Upper lobe of left lung (tissue), 6 donors: Measurements from ENCODE around the gene FLAD1. TPM values are rescaled to one million over a fixed set of nuclear protein-coding genes. Genes with fewer than 3 reads are reported as not detected.

Source experiments
- ATAC-seq, 2 donors: fragments of 200-7000 bp; cut with Tn5 transposase; one replicate each; pipeline ENCODE4 v1.9.1; 2022; ENCODE audit warnings: mild to moderate bottlenecking in 2 of 2, moderate library complexity in 2 of 2; ENCODE audit not compliant: low FRiP score in 2 of 2
- DNase-seq, 2 donors: peaks; one replicate each; pipeline ENCODE4 v3.0.0-alpha.2; 2019 to 2020
- H3K27ac ChIP-seq, 4 donors: fragments of 200-600 bp; sonication (generic); one replicate each; pipeline ENCODE4 v1.5.1; 2016 to 2019
- H3K27me3 ChIP-seq, 4 donors: fragments of 200-600 bp; sonication (generic); one replicate each; pipeline ENCODE4 v1.5.1; 2017 to 2019
- H3K36me3 ChIP-seq, 4 donors: fragments of 200-600 bp; sonication (generic); one replicate each; pipeline ENCODE4 v1.5.1; 2016 to 2019
- H3K4me1 ChIP-seq, 4 donors: fragments of 200-600 bp; sonication (generic); one replicate each; pipeline ENCODE4 v1.5.1; 2018 to 2019
- H3K4me3 ChIP-seq, 4 donors: fragments of 200-600 bp; sonication (generic); one replicate each; pipeline ENCODE4 v1.5.1; 2017 to 2019; ENCODE audit warnings: mild to moderate bottlenecking in 2 of 4, moderate library complexity in 1 of 4
- H3K9me3 ChIP-seq, 4 donors: fragments of 200-600 bp; sonication (generic); one replicate each; pipeline ENCODE4 v1.5.1; 2018 to 2019
- EP300 ChIP-seq, 4 donors: sonication (generic); formaldehyde crosslinking; IDR thresholded peaks; one replicate each; pipeline ENCODE4 v1.5.1; 2017; ENCODE audit warnings: antibody characterized with exemption in 4 of 4, control low read depth in 2 of 4
- POLR2A ChIP-seq, 4 donors: fragments of 450-650 bp; IDR thresholded peaks; one replicate each; pipeline ENCODE4 v1.5.1; 2016 to 2017; ENCODE audit warnings: antibody characterized with exemption in 4 of 4, mild to moderate bottlenecking in 2 of 4
- POLR2AphosphoS5 ChIP-seq, 2 donors: sonication (generic); formaldehyde crosslinking; IDR thresholded peaks; one replicate each; pipeline ENCODE4 v1.5.1; 2017; ENCODE audit warnings: antibody characterized with exemption in 2 of 2
- WGBS, 2 donors: methylation state at CpG; one replicate each; pipeline ENCODE4 v1.1.5; 2017 to 2018; 5-methylcytosine and 5-hydroxymethylcytosine counted together
- total RNA-seq, 6 donors: library from RNA; depleted of rRNA in 4 of 6; stranded (reverse); fragments of >200 nt in 4 of 6; gene quantifications; one replicate each; pipeline versions ENCODE4 v1.1.0 to v1.2.1, GENCODE V29; 2016 to 2021
- TF ChIP-seq, protein P1 (sequence below), 6 experiments: fragments of 450-650 bp in 4 of 6; fragments of 200-600 bp in 2 of 6; sonication (generic) in 2 of 6; IDR thresholded peaks; one replicate each; pipeline ENCODE4 v1.5.1; 2016 to 2019; ENCODE audit warnings: antibody characterized with exemption in 6 of 6
- donor health status: DM: no; HTN: no; CAD: no; lungs with moderate emphysema.
- donor health status: DM: no; HTN: yes; CAD: no; lungs with severe emphysema.

Gene FLAD1
- total RNA-seq, 6 donors from 2014 or later: 15.6 to 62.9 (median 29.8) TPM

DNA sequence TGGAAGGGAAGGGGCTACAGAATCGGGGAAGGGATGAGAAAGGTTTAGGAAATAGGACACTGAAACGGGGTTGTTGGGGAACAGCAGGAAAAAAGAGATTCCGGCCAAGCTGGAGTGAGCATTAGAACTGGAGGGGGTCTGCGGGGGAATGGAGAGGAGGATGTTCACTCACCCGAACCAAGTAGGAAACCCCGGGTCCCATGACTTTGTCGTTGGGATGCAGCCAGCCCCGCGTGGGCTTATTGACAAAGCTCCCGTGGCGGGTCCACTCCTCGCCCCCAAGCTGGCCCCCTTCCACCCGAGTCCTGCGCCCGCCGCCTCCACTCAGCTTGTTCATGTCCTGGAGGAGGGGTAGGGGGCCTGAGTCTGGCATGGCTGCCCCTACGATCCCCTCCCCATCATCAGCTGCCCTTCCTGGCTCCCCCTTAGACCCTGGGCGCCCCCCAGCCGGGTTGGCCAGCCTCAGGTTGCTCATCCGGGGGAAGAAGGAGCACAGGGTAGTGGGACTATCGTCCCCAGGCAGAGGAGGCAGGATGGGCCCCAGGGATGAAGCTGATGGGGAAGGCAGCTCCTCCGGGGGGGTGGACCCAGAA, 13.2 kb upstream of the FLAD1 start:
- ATAC-seq (no peak), DNase-seq (peak in 1 of 2 donors; percentile 80)
- H3K27ac ChIP-seq: peak overlapping the region; percentile 97 to 99 (median 98)
- 32 to 33% methylated on average over 16 to 21 of the region's 22 CpGs for WGBS, 2 donors
- peak overlapping the region; percentile 25 to 61 (median 36) for H3K4me3 ChIP-seq
- peaks cover 22 to 45% (median 36%) of the 10 kb centered on the region in 4 donors for H3K36me3 ChIP-seq
- peaks cover 46 to 63% (median 58%) of the 10 kb centered on the region in 4 donors for H3K4me1 ChIP-seq
- H3K27me3 ChIP-seq: no peaks in the 10 kb centered on the region
- H3K9me3 ChIP-seq: no peaks in the 10 kb centered on the region
- TF ChIP-seq EP300 (IDR thresholded peaks at IDR 0.05): no peak
- no peak for TF ChIP-seq POLR2A (IDR thresholded peaks at IDR 0.05)
- TF ChIP-seq POLR2AphosphoS5 (IDR thresholded peaks at IDR 0.05): no peak
- TF ChIP-seq, protein P1, sequence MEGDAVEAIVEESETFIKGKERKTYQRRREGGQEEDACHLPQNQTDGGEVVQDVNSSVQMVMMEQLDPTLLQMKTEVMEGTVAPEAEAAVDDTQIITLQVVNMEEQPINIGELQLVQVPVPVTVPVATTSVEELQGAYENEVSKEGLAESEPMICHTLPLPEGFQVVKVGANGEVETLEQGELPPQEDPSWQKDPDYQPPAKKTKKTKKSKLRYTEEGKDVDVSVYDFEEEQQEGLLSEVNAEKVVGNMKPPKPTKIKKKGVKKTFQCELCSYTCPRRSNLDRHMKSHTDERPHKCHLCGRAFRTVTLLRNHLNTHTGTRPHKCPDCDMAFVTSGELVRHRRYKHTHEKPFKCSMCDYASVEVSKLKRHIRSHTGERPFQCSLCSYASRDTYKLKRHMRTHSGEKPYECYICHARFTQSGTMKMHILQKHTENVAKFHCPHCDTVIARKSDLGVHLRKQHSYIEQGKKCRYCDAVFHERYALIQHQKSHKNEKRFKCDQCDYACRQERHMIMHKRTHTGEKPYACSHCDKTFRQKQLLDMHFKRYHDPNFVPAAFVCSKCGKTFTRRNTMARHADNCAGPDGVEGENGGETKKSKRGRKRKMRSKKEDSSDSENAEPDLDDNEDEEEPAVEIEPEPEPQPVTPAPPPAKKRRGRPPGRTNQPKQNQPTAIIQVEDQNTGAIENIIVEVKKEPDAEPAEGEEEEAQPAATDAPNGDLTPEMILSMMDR (IDR thresholded peaks at IDR 0.05): no peak

DNA sequence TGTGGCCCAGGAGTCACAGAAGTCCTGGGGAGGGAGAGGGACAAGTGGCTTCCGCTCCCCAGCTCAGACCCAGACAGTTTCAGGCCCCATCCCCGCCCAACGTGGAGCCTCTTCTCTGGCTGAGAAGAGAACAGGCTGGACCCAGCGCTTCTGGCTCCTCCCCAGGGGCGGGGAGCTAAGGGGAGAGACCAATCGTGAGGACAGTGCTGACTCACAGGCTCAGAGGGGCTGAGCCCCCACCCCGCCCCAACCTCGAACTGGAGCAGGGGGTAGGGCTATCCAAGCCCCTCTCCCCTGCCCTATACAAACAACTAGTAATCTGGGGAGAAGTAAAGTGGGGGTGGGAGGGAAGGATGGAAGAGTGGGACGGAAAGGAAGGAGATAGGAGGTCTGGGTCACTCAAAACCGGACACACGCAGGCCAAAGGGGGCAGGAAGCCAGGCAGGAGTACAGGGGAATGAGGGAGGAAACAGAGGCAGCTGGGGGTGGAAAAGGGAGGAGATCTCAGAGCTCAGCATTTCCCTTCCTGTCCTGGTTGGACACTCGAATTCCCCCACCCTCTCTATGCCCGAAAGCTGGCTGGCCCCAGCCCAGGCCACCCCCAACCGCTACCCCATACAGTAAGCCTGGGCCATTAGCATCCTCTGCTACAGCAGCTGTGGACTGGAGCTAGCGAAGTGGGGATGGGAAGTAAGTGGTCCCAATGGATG, 12.4 kb upstream of the FLAD1 start, which contains the start of gene SHC1:
Gene SHC1, minus strand, starts transcription at position 117 of the 710 bp plus-strand sequence. CDS start 221 bp downstream, outside the sequence.
- Histone ChIP-seq H3K4me3 (peak within 1 kb of the TSS; percentile 25 to 61 (median 36)), H3K27ac (peak within 1 kb of the TSS; percentile 97 to 99 (median 98)), H3K9me3 (no peaks in the 10 kb centered on the region), H3K36me3 (peaks cover 15 to 37% (median 28%) of the 10 kb centered on the region in 4 donors), H3K27me3 (no peaks in the 10 kb centered on the region), H3K4me1 (peaks cover 46 to 63% (median 58%) of the 10 kb centered on the region in 4 donors)
- 20 to 22% methylated on average over 11 to 15 of the region's 15 CpGs for WGBS, 2 donors
- peak; percentile 70 to 71 for ATAC-seq
- no peak for TF ChIP-seq EP300 (IDR thresholded peaks at IDR 0.05)
- peak in 3 of 4 donors; percentile 39 to 87 (median 77) for TF ChIP-seq POLR2A (IDR thresholded peaks at IDR 0.05)
- peak; percentile 83 to 96 for TF ChIP-seq POLR2AphosphoS5 (IDR thresholded peaks at IDR 0.05)
- TF ChIP-seq, protein P1 (IDR thresholded peaks at IDR 0.05): no peak
- DNase-seq: peak; percentile 84 to 94

DNA sequence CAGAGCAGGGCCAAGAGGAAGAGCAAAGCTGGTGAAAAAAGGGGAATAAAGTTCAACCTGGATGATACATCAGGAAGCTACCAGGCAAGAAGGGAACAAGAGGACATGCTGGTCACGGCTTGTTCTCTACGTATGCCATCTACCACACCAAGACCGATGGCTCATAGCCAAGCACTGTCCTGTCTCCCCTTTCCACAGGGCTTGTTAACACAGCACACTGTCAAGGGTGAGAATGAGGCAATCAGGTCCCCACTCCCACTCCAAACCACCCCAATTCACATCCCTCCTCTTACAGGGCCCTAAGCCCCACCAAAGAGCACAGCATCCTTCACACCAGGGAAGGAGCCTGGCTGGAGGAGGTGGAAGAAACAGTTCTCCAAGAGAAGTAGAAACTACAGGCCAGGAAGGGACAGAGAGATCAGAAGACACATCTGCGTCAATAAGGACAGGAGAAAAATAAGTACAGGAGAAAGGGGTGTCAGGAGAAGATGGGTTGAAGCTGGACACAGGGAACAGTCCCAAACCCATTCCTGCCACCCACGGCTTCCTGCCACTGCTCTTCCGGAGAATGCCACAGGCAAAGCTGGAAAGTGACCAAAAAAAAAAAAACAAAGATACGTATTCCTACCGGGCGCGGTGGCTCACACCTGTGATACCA, 11.7 kb upstream of the FLAD1 start:
- no peaks in the 10 kb centered on the region for H3K9me3 ChIP-seq
- WGBS, 2 donors: 34 to 44% methylated on average over 10 of the region's 10 CpGs
- peak in 1 of 4 donors; percentile 16 for TF ChIP-seq EP300 (IDR thresholded peaks at IDR 0.05)
- TF ChIP-seq, protein P1 (IDR thresholded peaks at IDR 0.05): no peak
- ATAC-seq (no peak), DNase-seq (peak in 1 of 2 donors; percentile 68)
- H3K36me3 ChIP-seq: peaks cover 9 to 30% (median 21%) of the 10 kb centered on the region in 4 donors
- peak overlapping the region; percentile 97 to 99 (median 98) for H3K27ac ChIP-seq
- no peaks in the 10 kb centered on the region for H3K27me3 ChIP-seq
- H3K4me3 ChIP-seq: peak overlapping the region in 3 of 4 donors; percentile 25 to 61 (median 31)
- peaks cover 50 to 66% (median 64%) of the 10 kb centered on the region in 4 donors for H3K4me1 ChIP-seq

DNA sequence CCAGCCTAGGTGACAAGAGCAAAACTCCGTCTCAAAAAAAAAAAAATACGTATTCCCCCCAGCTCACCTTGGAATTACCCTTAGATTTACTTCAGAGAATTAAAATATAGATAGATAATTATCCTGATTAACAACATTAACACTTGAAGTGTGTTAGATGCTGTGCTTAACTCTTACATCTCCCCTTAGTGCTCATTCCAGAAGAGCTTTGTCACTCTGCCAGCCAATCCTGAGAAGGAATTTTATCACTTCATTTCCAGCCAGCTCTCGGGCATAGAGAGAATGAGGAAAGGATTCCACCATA, 11.0 kb upstream of the FLAD1 start:
- DNase-seq (no peak), ATAC-seq (no peak)
- TF ChIP-seq POLR2AphosphoS5 (IDR thresholded peaks at IDR 0.05): no peak
- TF ChIP-seq, protein P1 (IDR thresholded peaks at IDR 0.05): no peak
- TF ChIP-seq POLR2A (IDR thresholded peaks at IDR 0.05): peak in 1 of 4 donors; percentile 28
- no peak for TF ChIP-seq EP300 (IDR thresholded peaks at IDR 0.05)
- H3K9me3 ChIP-seq: no peaks in the 10 kb centered on the region
- peak overlapping the region in 2 of 4 donors; percentile 11 to 61 for H3K4me3 ChIP-seq
- peaks cover 3 to 23% (median 16%) of the 10 kb centered on the region in 4 donors for H3K36me3 ChIP-seq
- H3K27ac ChIP-seq: peak overlapping the region; percentile 97 to 99 (median 98)
- no peaks in the 10 kb centered on the region for H3K27me3 ChIP-seq
- H3K4me1 ChIP-seq: peaks cover 50 to 68% (median 64%) of the 10 kb centered on the region in 4 donors
- WGBS, 2 donors: 45 to 64% methylated on average over 3 of the region's 3 CpGs
